Measurements from ENCODE around the gene ITK.
A peak's percentile ranks its signal among the peaks of the same experiment; 100 is the strongest.

GRCh38 chr5:157148734-157149615, 31.7 kb upstream of the ITK start:
- TF ChIP-seq CTCF (IDR thresholded peaks at IDR 0.05; ENCODE audit: borderline replicate concordance, extremely low read depth, low read length, poor library complexity, severe bottlenecking) (peak; percentile 98), EZH2 (IDR thresholded peaks at IDR 0.05; ENCODE audit: borderline replicate concordance, low read depth, low read length, severe bottlenecking) (no peak)

All from DND-41 (cell line).